Trophoblast cell (in vitro differentiated cells and primary cell): ENCODE results near the gene RAP1A.
"Not testable (repeated sequence)": the region's sequence is repeated elsewhere in the genome, so short reads cannot be mapped to it uniquely, and the experiment has no call there.

Source experiments
- DNase-seq, 2 donors: peaks; one replicate each; pipeline ENCODE4 v3.0.0-alpha.2; 2016
- H2AFZ ChIP-seq: 2 replicates; pipeline ENCODE4 v1.6.1; 2013; ENCODE audit warnings: low read length, moderate library complexity, mild to moderate bottlenecking; ENCODE audit not compliant: insufficient read depth, poor library complexity
- H2AK5ac ChIP-seq: 2 replicates; pipeline ENCODE4 v1.6.1; 2013; ENCODE audit warnings: mild to moderate bottlenecking, low read length
- H2BK120ac ChIP-seq: 2 replicates; pipeline ENCODE4 v1.6.1; 2013; ENCODE audit warnings: low read length, mild to moderate bottlenecking, moderate library complexity; ENCODE audit not compliant: insufficient read depth, poor library complexity
- H2BK12ac ChIP-seq: 2 replicates; pipeline ENCODE4 v1.6.1; 2013; ENCODE audit warnings: mild to moderate bottlenecking, low read length, moderate library complexity
- H2BK5ac ChIP-seq: 2 replicates; pipeline ENCODE4 v1.6.1; 2013; ENCODE audit warnings: low read length, low read depth, moderate library complexity, mild to moderate bottlenecking; ENCODE audit not compliant: poor library complexity
- H3K14ac ChIP-seq: 2 replicates; pipeline ENCODE4 v1.6.1; 2013; ENCODE audit warnings: mild to moderate bottlenecking, low read length
- H3K18ac ChIP-seq: 2 replicates; pipeline ENCODE4 v1.6.1; 2013; ENCODE audit warnings: mild to moderate bottlenecking, low read length
- H3K23ac ChIP-seq: 2 replicates; pipeline ENCODE4 v1.6.1; 2013; ENCODE audit warnings: low read length
- H3K27ac ChIP-seq: 2 replicates; pipeline ENCODE4 v1.5.1; 2013; ENCODE audit warnings: low read depth, mild to moderate bottlenecking, inconsistent platforms, low read length, moderate library complexity
- H3K27me3 ChIP-seq: 2 replicates; pipeline ENCODE4 v1.6.1; 2013; ENCODE audit warnings: inconsistent platforms, mild to moderate bottlenecking, low read length, moderate library complexity; ENCODE audit not compliant: insufficient read depth
- H3K36me3 ChIP-seq, 2 experiments: 1 replicate in 1 of 2; 2 replicates in 1 of 2; pipeline ENCODE4 v1.6.1; 2013; ENCODE audit warnings: low read length in 2 of 2, mild to moderate bottlenecking in 2 of 2, moderate library complexity in 1 of 2; ENCODE audit not compliant: insufficient read depth in 2 of 2, control insufficient read depth in 1 of 2
- H3K4ac ChIP-seq: 2 replicates; pipeline ENCODE4 v1.6.1; 2013; ENCODE audit warnings: low read depth, mild to moderate bottlenecking, low read length, moderate library complexity
- H3K4me1 ChIP-seq, 2 experiments: 1 replicate in 1 of 2; 2 replicates in 1 of 2; pipeline ENCODE4 v1.6.1; 2013; ENCODE audit warnings: low read length in 2 of 2, mild to moderate bottlenecking in 2 of 2, moderate library complexity in 1 of 2; ENCODE audit not compliant: insufficient read depth in 2 of 2, control insufficient read depth in 1 of 2
- H3K4me2 ChIP-seq: 2 replicates; pipeline ENCODE4 v1.6.1; 2013; ENCODE audit warnings: inconsistent platforms, mild to moderate bottlenecking, low read length, moderate library complexity
- H3K4me3 ChIP-seq: 2 replicates; pipeline ENCODE4 v1.5.1; 2013; ENCODE audit warnings: mild to moderate bottlenecking, low read depth, low read length, inconsistent platforms
- H3K79me1 ChIP-seq: one replicate; pipeline ENCODE4 v1.6.1; 2013; ENCODE audit warnings: low read length
- H3K79me2 ChIP-seq: 2 replicates; pipeline ENCODE4 v1.6.1; 2013; ENCODE audit warnings: low read length, mild to moderate bottlenecking; ENCODE audit not compliant: control insufficient read depth, insufficient read depth, poor library complexity
- H3K9ac ChIP-seq: 2 replicates; pipeline ENCODE4 v1.6.1; 2013; ENCODE audit warnings: mild to moderate bottlenecking, low read length
- H3K9me3 ChIP-seq: 2 replicates; pipeline ENCODE4 v1.6.1; 2013; ENCODE audit warnings: low read depth, mild to moderate bottlenecking, control low read depth, inconsistent platforms, low read length; ENCODE audit not compliant: insufficient read depth
- H4K12ac ChIP-seq: 2 replicates; pipeline ENCODE4 v1.6.1; 2013; ENCODE audit warnings: low read depth, mild to moderate bottlenecking, low read length, moderate library complexity
- H4K8ac ChIP-seq: 2 replicates; pipeline ENCODE4 v1.6.1; 2013; ENCODE audit warnings: low read depth, mild to moderate bottlenecking, low read length, moderate library complexity
- H4K91ac ChIP-seq: one replicate; pipeline ENCODE4 v1.6.1; 2013; ENCODE audit warnings: low read depth, mild to moderate bottlenecking, low read length, moderate library complexity
- whole genome bisulfite sequencing: extraction: QIAGEN DNeasy Blood & Tissue Kit; methylation state at CpG from one replicate; pipeline ENCODE4 v1.1.7; 2013; ENCODE audit warnings: missing lambda C conversion rate; ENCODE audit not compliant: insufficient read length, insufficient coverage; ENCODE audit errors: extremely low coverage; 5-methylcytosine and 5-hydroxymethylcytosine counted together

Gene RAP1A

GRCh38 chr1:111629190-111629954 lies 9.8 kb downstream of the RAP1A start:
- Histone ChIP-seq H3K14ac (no peak overlapping the region), H3K27me3 (no peaks in the 10 kb centered on the region), H2BK5ac (no peak overlapping the region), H3K79me1 (no peaks in the 10 kb centered on the region), H3K4me1 (no peaks in the 10 kb centered on the region), H3K4me3 (no peak overlapping the region), H3K9me3 (no peaks in the 10 kb centered on the region), H2AK5ac (no peak overlapping the region), H4K8ac (no peak overlapping the region), H2BK120ac (no peak overlapping the region), H2BK12ac (no peak overlapping the region), H3K4ac (no peak overlapping the region), H3K18ac (no peak overlapping the region), H2AFZ (no peak overlapping the region), H3K79me2 (no peaks in the 10 kb centered on the region), H4K91ac (no peak overlapping the region), H3K9ac (no peak overlapping the region), H4K12ac (no peak overlapping the region), H3K27ac (no peak overlapping the region), H3K4me2 (no peak overlapping the region), H3K36me3 (no peaks in the 10 kb centered on the region), H3K23ac (no peak overlapping the region)
- no peak for DNase-seq
- WGBS = no CpG with 5 or more reads among the region's 4 CpGs

DNA sequence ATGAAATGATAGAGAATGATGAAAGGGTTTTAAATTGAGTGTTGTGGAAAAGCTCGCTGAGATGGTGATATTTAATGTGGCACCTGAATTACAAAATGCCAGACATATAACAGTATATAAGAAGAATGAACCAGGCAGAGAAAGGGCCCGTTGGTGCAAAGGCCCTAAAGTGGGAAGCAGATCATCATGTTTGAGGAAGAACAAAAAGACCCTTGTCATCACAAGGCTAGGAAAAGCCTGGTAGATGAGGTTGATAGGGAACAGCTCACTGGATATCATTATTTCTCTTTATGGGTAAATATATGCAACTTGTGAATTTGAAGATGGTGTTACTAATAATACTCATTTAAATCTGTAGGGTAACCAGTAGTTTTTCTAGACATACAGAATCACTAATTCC lies 11.0 kb downstream of the RAP1A start:
- Histone ChIP-seq H2AFZ (no peak overlapping the region), H3K9me3 (no peaks in the 10 kb centered on the region), H2BK5ac (no peak overlapping the region), H2BK12ac (no peak overlapping the region), H3K36me3 (no peaks in the 10 kb centered on the region), H4K8ac (no peak overlapping the region), H2AK5ac (no peak overlapping the region), H3K4ac (no peak overlapping the region), H3K79me2 (no peaks in the 10 kb centered on the region), H3K4me3 (no peak overlapping the region), H3K27ac (no peak overlapping the region), H3K18ac (no peak overlapping the region), H3K14ac (no peak overlapping the region), H3K9ac (no peak overlapping the region), H3K4me1 (no peaks in the 10 kb centered on the region), H3K27me3 (no peaks in the 10 kb centered on the region), H4K12ac (no peak overlapping the region), H2BK120ac (no peak overlapping the region), H3K23ac (no peak overlapping the region), H3K79me1 (no peaks in the 10 kb centered on the region), H3K4me2 (no peak overlapping the region), H4K91ac (no peak overlapping the region)
- WGBS = no CpG with 5 or more reads among the region's 2 CpGs
- DNase-seq = no peak

GRCh38 chr1:111631502-111631901 lies 11.9 kb downstream of the RAP1A start:
- H3K4me3 ChIP-seq = no peak overlapping the region
- no CpG with 5 or more reads among the region's 2 CpGs for WGBS

GRCh38 chr1:111632771-111633170 lies 13.2 kb downstream of the RAP1A start:
- not testable (repeated sequence) for H3K23ac ChIP-seq, H2BK120ac ChIP-seq, H3K14ac ChIP-seq, H2AK5ac ChIP-seq, H2BK12ac ChIP-seq, H2BK5ac ChIP-seq, H3K4me3 ChIP-seq, H3K36me3 ChIP-seq, H3K9me3 ChIP-seq, H2AFZ ChIP-seq, DNase-seq, H3K4ac ChIP-seq, H3K18ac ChIP-seq, H3K4me1 ChIP-seq, H3K27me3 ChIP-seq, H4K91ac ChIP-seq, H4K8ac ChIP-seq, H3K4me2 ChIP-seq, H4K12ac ChIP-seq, H3K79me2 ChIP-seq, H3K79me1 ChIP-seq, H3K9ac ChIP-seq, H3K27ac ChIP-seq
- 100% methylated on average over 1 of the region's 4 CpGs for WGBS

More at GRCh38 chr1:111631502-111631901, 11.9 kb downstream of the RAP1A start:
- H2AK5ac ChIP-seq = no peak overlapping the region
- no peak overlapping the region for H3K4ac ChIP-seq
- H3K36me3 ChIP-seq = no peaks in the 10 kb centered on the region
- H3K9me3 ChIP-seq = no peaks in the 10 kb centered on the region
- H4K12ac ChIP-seq = no peak overlapping the region
- no peaks in the 10 kb centered on the region for H3K27me3 ChIP-seq
- no peak overlapping the region for H2BK120ac ChIP-seq
- H3K9ac ChIP-seq = no peak overlapping the region
- no peak overlapping the region for H2BK12ac ChIP-seq
- no peak overlapping the region for H4K8ac ChIP-seq
- H3K27ac ChIP-seq = no peak overlapping the region
- no peak overlapping the region for H2AFZ ChIP-seq
- no peaks in the 10 kb centered on the region for H3K79me1 ChIP-seq
- no peak for DNase-seq
- H3K23ac ChIP-seq = no peak overlapping the region
- H3K4me2 ChIP-seq = no peak overlapping the region
- no peaks in the 10 kb centered on the region for H3K79me2 ChIP-seq
- H3K4me1 ChIP-seq = no peaks in the 10 kb centered on the region
- no peak overlapping the region for H2BK5ac ChIP-seq
- H3K14ac ChIP-seq = no peak overlapping the region
- H3K18ac ChIP-seq = no peak overlapping the region
- no peak overlapping the region for H4K91ac ChIP-seq
